Measurements from ENCODE around the gene CLPTM1L. TPM values are rescaled to one million over a fixed set of nuclear protein-coding genes. Genes with fewer than 3 reads are reported as not detected.

Gene CLPTM1L
- polyA plus RNA-seq, 1 donor from 2014 or later: 61.6 TPM

GRCh38 chr5:1311439-1312055 lies 33.4 kb downstream of the CLPTM1L start:
- Histone ChIP-seq H3K4me2 (ENCODE audit: low read length) (no peak overlapping the region), H3F3A (ENCODE audit: insufficient read depth, low read length, poor library complexity, severe bottlenecking) (no peaks in the 10 kb centered on the region), H3K36me3 (ENCODE audit: insufficient read depth, low read length) (no peaks in the 10 kb centered on the region), H3K27me3 (ENCODE audit: insufficient read depth, low read depth, low read length) (no peaks in the 10 kb centered on the region), H3K9me3 (ENCODE audit: low read length) (no peaks in the 10 kb centered on the region), H3K9me2 (ENCODE audit: insufficient read depth, low read length) (no peaks in the 10 kb centered on the region), H3K4me3 (ENCODE audit: low read length) (no peak overlapping the region), H4K20me1 (ENCODE audit: insufficient read depth) (no peaks in the 10 kb centered on the region), H3K9ac (ENCODE audit: low read length) (no peak overlapping the region), H3K79me2 (replicated peaks; ENCODE audit: insufficient read depth, low read length) (no peaks in the 10 kb centered on the region), H3K27ac (ENCODE audit: low read length) (no peak overlapping the region), H2AFZ (ENCODE audit: low read depth, low read length) (no peak overlapping the region)
- TF ChIP-seq, protein P1, sequence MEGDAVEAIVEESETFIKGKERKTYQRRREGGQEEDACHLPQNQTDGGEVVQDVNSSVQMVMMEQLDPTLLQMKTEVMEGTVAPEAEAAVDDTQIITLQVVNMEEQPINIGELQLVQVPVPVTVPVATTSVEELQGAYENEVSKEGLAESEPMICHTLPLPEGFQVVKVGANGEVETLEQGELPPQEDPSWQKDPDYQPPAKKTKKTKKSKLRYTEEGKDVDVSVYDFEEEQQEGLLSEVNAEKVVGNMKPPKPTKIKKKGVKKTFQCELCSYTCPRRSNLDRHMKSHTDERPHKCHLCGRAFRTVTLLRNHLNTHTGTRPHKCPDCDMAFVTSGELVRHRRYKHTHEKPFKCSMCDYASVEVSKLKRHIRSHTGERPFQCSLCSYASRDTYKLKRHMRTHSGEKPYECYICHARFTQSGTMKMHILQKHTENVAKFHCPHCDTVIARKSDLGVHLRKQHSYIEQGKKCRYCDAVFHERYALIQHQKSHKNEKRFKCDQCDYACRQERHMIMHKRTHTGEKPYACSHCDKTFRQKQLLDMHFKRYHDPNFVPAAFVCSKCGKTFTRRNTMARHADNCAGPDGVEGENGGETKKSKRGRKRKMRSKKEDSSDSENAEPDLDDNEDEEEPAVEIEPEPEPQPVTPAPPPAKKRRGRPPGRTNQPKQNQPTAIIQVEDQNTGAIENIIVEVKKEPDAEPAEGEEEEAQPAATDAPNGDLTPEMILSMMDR (IDR thresholded peaks at IDR 0.05; ENCODE audit: poor library complexity, severe bottlenecking): no peak
- no peak for TF ChIP-seq RAD21 (conservative IDR thresholded peaks at IDR 0.05)
- no peak for TF ChIP-seq EP300 (conservative IDR thresholded peaks at IDR 0.05; ENCODE audit: poor library complexity, severe bottlenecking)
- no peak for TF ChIP-seq REST (IDR thresholded peaks at IDR 0.05; ENCODE audit: borderline replicate concordance)
- TF ChIP-seq TAF1 (IDR thresholded peaks at IDR 0.05; ENCODE audit: low read depth): no peak
- TF ChIP-seq MXI1 (conservative IDR thresholded peaks at IDR 0.05; ENCODE audit: poor library complexity, severe bottlenecking): no peak
- TF ChIP-seq POLR2AphosphoS5 (IDR thresholded peaks at IDR 0.05): no peak
- TF ChIP-seq EZH2 (IDR thresholded peaks at IDR 0.05; ENCODE audit: borderline replicate concordance, insufficient read depth, low read length, poor library complexity, severe bottlenecking): no peak
- no peak for TF ChIP-seq SMC3 (conservative IDR thresholded peaks at IDR 0.05; ENCODE audit: poor library complexity)

DNA sequence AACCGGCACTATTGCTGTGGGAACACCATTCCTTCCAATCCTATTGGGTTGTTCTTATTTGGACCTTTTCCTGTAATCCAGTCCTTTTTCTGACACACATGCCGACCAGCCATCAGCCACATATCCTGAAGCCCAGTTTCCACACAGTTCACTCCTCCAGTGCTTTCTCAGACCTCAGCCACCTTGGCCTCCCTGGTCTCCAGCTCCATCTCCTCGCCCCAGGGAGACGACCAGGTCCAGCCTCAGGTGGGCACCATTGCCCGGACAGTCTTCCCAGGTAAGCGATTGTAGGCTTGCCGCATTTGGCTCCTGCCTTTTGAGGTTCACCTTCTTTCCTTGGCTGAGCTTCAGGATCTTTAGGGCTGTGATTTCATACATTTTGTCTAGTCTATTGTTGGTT lies 34.8 kb downstream of the CLPTM1L start:
- Histone ChIP-seq H3K9me2 (ENCODE audit: insufficient read depth, low read length) (no peaks in the 10 kb centered on the region), H3K27me3 (ENCODE audit: insufficient read depth, low read depth, low read length) (no peaks in the 10 kb centered on the region)

More for the DNA sequence above, 34.8 kb downstream of the CLPTM1L start:
- H3K27ac ChIP-seq (ENCODE audit: low read length): no peak overlapping the region
- H3F3A ChIP-seq (ENCODE audit: insufficient read depth, low read length, poor library complexity, severe bottlenecking): no peaks in the 10 kb centered on the region
- no peaks in the 10 kb centered on the region for H4K20me1 ChIP-seq (ENCODE audit: insufficient read depth)
- H3K4me3 ChIP-seq (ENCODE audit: low read length): no peak overlapping the region
- no peak overlapping the region for H3K4me2 ChIP-seq (ENCODE audit: low read length)
- H3K9ac ChIP-seq (ENCODE audit: low read length): no peak overlapping the region
- no peaks in the 10 kb centered on the region for H3K9me3 ChIP-seq (ENCODE audit: low read length)
- H3K79me2 ChIP-seq (replicated peaks; ENCODE audit: insufficient read depth, low read length): no peaks in the 10 kb centered on the region
- H3K36me3 ChIP-seq (ENCODE audit: insufficient read depth, low read length): no peaks in the 10 kb centered on the region
- TF ChIP-seq TAF1 (IDR thresholded peaks at IDR 0.05; ENCODE audit: low read depth): no peak
- no peak for TF ChIP-seq EP300 (conservative IDR thresholded peaks at IDR 0.05; ENCODE audit: poor library complexity, severe bottlenecking)
- no peak for TF ChIP-seq MXI1 (conservative IDR thresholded peaks at IDR 0.05; ENCODE audit: poor library complexity, severe bottlenecking)
- TF ChIP-seq EZH2 (IDR thresholded peaks at IDR 0.05; ENCODE audit: borderline replicate concordance, insufficient read depth, low read length, poor library complexity, severe bottlenecking): no peak
- no peak for TF ChIP-seq REST (IDR thresholded peaks at IDR 0.05; ENCODE audit: borderline replicate concordance)
- TF ChIP-seq POLR2AphosphoS5 (IDR thresholded peaks at IDR 0.05): no peak
- no peak for TF ChIP-seq RAD21 (conservative IDR thresholded peaks at IDR 0.05)
- TF ChIP-seq, protein P1 (IDR thresholded peaks at IDR 0.05; ENCODE audit: poor library complexity, severe bottlenecking): no peak
- no peak for TF ChIP-seq SMC3 (conservative IDR thresholded peaks at IDR 0.05; ENCODE audit: poor library complexity)
- H2AFZ ChIP-seq (ENCODE audit: low read depth, low read length): no peak overlapping the region

All from neural cell (in vitro differentiated cells).